Endothelial cell of umbilical vein (primary cell): ENCODE data around the gene SLC2A2. TPM values are rescaled to one million over a fixed set of nuclear protein-coding genes. Genes with fewer than 3 reads are reported as not detected.

Experiments used
- BruUV-seq: library from RNA; stranded (reverse); fragments of 400-500 nt; replicated peaks from 2 replicates; lab custom pipeline; 2021; lab: Mats Ljungman, UMichigan
- CTCF ChIA-PET: fragments of 300-600, 350-600 bp; sonication (Branson Sonifier 250); formaldehyde crosslinking; loops from one replicate; lab custom pipeline; 2021; ENCODE audit warnings: antibody characterized with exemption, inconsistent platforms; lab: Charles Lee
- POLR2A ChIA-PET: fragments of 300-600, 350-600 bp; sonication (Branson Sonifier 250); formaldehyde crosslinking; loops from one replicate; lab custom pipeline; 2021; ENCODE audit warnings: antibody characterized with exemption, inconsistent platforms; lab: Charles Lee
- DNase-seq: peaks from one replicate; pipeline ENCODE4 v3.0.0-alpha.2; 2011; ENCODE audit warnings: low read depth, low spot score
- FAIRE-seq: peaks from 2 replicates; lab custom pipeline; 2011; peaks lifted over from hg19 to GRCh38; lab: Jason Lieb, UNC
- H2AFZ ChIP-seq: 2 replicates; pipeline ENCODE4 v1.6.0; 2012; ENCODE audit warnings: low read depth, low read length, control low read depth, inconsistent platforms
- H3K27ac ChIP-seq: 2 replicates; pipeline ENCODE4 v1.5.1; 2011; ENCODE audit warnings: low read depth, mild to moderate bottlenecking, control low read depth, low read length, moderate library complexity; ENCODE audit not compliant: insufficient read depth
- H3K27me3 ChIP-seq, 2 experiments: 2 replicates each; pipeline versions ENCODE4 v1.6.0 to v1.6.1; 2011; ENCODE audit warnings: low read length in 2 of 2, mixed read lengths in 1 of 2; ENCODE audit not compliant: control insufficient read depth in 2 of 2, insufficient read depth in 2 of 2
- H3K36me3 ChIP-seq, 2 experiments: 2 replicates in 1 of 2; 3 replicates in 1 of 2; pipeline ENCODE4 v1.5.1; 2011; ENCODE audit warnings: low read length in 2 of 2, mild to moderate bottlenecking in 1 of 2, moderate library complexity in 1 of 2; ENCODE audit not compliant: control insufficient read depth in 2 of 2, insufficient read depth in 2 of 2; ENCODE audit errors: extremely low read depth in 1 of 2
- H3K4me1 ChIP-seq: 3 replicates; pipeline ENCODE4 v1.5.1; 2011; ENCODE audit warnings: mild to moderate bottlenecking, low read length; ENCODE audit not compliant: control insufficient read depth, insufficient read depth; ENCODE audit errors: extremely low read depth
- H3K4me2 ChIP-seq: 2 replicates; pipeline ENCODE4 v1.6.1; 2011; ENCODE audit warnings: low read length, control low read depth, mixed read lengths; ENCODE audit not compliant: insufficient read depth
- H3K4me3 ChIP-seq, 3 experiments: fragments of 200-600 bp in 1 of 3; sonication (generic), shearing (Covaris generic) in 1 of 3; replicated peaks in 1 of 3; 2 replicates each; pipeline ENCODE4 v1.5.1; 2011 to 2016; ENCODE audit warnings: control low read depth in 3 of 3, low read length in 3 of 3, mild to moderate bottlenecking in 2 of 3, inconsistent platforms in 1 of 3, low read depth in 1 of 3, moderate library complexity in 1 of 3; ENCODE audit not compliant: insufficient read depth in 1 of 3
- H3K79me2 ChIP-seq: 2 replicates; pipeline ENCODE4 v1.6.0; 2012; ENCODE audit warnings: low read length, inconsistent platforms; ENCODE audit not compliant: control insufficient read depth, insufficient read depth
- H3K9ac ChIP-seq: replicated peaks from 2 replicates; pipeline ENCODE3; 2011; ENCODE audit warnings: low read length, control low read depth; ENCODE audit not compliant: insufficient read depth; ENCODE audit errors: extremely low read depth
- H3K9me1 ChIP-seq: replicated peaks from 3 replicates; pipeline ENCODE4 v1.6.0; 2011; ENCODE audit warnings: mild to moderate bottlenecking, low read length; ENCODE audit not compliant: control insufficient read depth, insufficient read depth; ENCODE audit errors: extremely low read depth
- H3K9me3 ChIP-seq: replicated peaks from 2 replicates; pipeline ENCODE4 v1.5.1; 2012; ENCODE audit warnings: low read length, inconsistent platforms; ENCODE audit not compliant: control insufficient read depth, insufficient read depth
- H4K20me1 ChIP-seq: replicated peaks from 2 replicates; pipeline ENCODE3; 2011; ENCODE audit warnings: mild to moderate bottlenecking, low read length; ENCODE audit not compliant: control insufficient read depth, insufficient read depth; ENCODE audit errors: extremely low read depth
- CTCF ChIP-seq, 2 donors: IDR thresholded peaks; 1 replicate in 1 of 2; 2 replicates in 1 of 2; pipeline ENCODE4 v1.5.1; 2011; ENCODE audit warnings: low read length in 2 of 2, mild to moderate bottlenecking in 2 of 2, moderate library complexity in 2 of 2, control low read depth in 1 of 2, inconsistent platforms in 1 of 2, low read depth in 1 of 2; ENCODE audit not compliant: insufficient read depth in 1 of 2; ENCODE audit errors: extremely low read depth in 1 of 2
- EZH2 ChIP-seq: IDR thresholded peaks from 2 replicates; pipeline ENCODE4 v1.6.1; 2012; ENCODE audit warnings: borderline replicate concordance, low read depth, mild to moderate bottlenecking, moderate library complexity, low read length, inconsistent platforms; ENCODE audit not compliant: severe bottlenecking
- FOS ChIP-seq: IDR thresholded peaks from 2 replicates; pipeline ENCODE4 v1.6.1; 2011; ENCODE audit warnings: mild to moderate bottlenecking, low read length, moderate library complexity, borderline replicate concordance; ENCODE audit not compliant: insufficient read depth
- GATA2 ChIP-seq: IDR thresholded peaks from 2 replicates; pipeline ENCODE4 v1.7.0; 2011; ENCODE audit warnings: low read depth, mild to moderate bottlenecking, moderate library complexity, mixed read lengths, low read length; ENCODE audit not compliant: insufficient read length, insufficient read depth
- JUN ChIP-seq: IDR thresholded peaks from 2 replicates; pipeline ENCODE4 v1.6.1; 2011; ENCODE audit warnings: borderline replicate concordance, low read depth; ENCODE audit not compliant: insufficient read length, insufficient read depth
- MAX ChIP-seq: IDR thresholded peaks from 2 replicates; pipeline ENCODE4 v1.6.1; 2011; ENCODE audit not compliant: insufficient read depth, insufficient read length
- MYC ChIP-seq: IDR thresholded peaks from one replicate; pipeline ENCODE4 v1.6.1; 2011; ENCODE audit warnings: mild to moderate bottlenecking, low read depth, low read length
- POLR2A ChIP-seq: IDR thresholded peaks from 2 replicates; pipeline ENCODE4 v1.6.1; 2012; ENCODE audit warnings: low read depth, mild to moderate bottlenecking, control low read depth, low read length
- POLR2AphosphoS5 ChIP-seq: IDR thresholded peaks from 2 replicates; pipeline ENCODE4 v1.6.1; 2012; ENCODE audit warnings: low read depth, mild to moderate bottlenecking, control low read depth, low read length, moderate library complexity; ENCODE audit not compliant: insufficient read depth
- dilution Hi-C: fragments of 300-500 bp; cut with MboI; formaldehyde crosslinking; loops from one replicate; pipeline ENCODE4 v1.15.0; 2019; ENCODE audit warnings: low sequenced_read_pairs; ENCODE audit not compliant: extremely low pct_ligation_motif_present
- intact Hi-C: fragments of 100-400 bp; cut with micrococcal nuclease; formaldehyde crosslinking; loops from one replicate; pipeline ENCODE4 v1.10.0; 2022
- polyA plus RNA-seq, 4 experiments: library from polyadenylated mRNA; depleted of rRNA in 3 of 4; stranded (reverse) in 3 of 4; unstranded in 1 of 4; fragments of >200 nt; gene quantifications; 2 replicates each; pipeline versions ENCODE4 v1.2.1 to v1.2.3, GENCODE V29; 2011 to 2012; ENCODE audit warnings: missing spikeins in 1 of 4
- total RNA-seq: library from RNA; stranded (reverse); gene quantifications from 2 replicates; pipeline ENCODE4 v1.2.3, GENCODE V29; 2021

The SLC2A2 gene
- total and polyA plus RNA-seq, 2 donors (not counting 3 experiments of a cell fraction or from before 2014, with no cell fraction given) = not detected

GRCh38 chr3:170967126-170967525, 59.4 kb downstream of the SLC2A2 start:
- FAIRE-seq (no peak), DNase-seq (no peak)
- Histone ChIP-seq H3K4me1 (no peaks in the 10 kb centered on the region), H3K4me3 (no peak overlapping the region), H3K27ac (no peak overlapping the region), H2AFZ (no peak overlapping the region), H3K9ac (no peak overlapping the region), H3K9me1 (no peaks in the 10 kb centered on the region), H3K9me3 (no peaks in the 10 kb centered on the region), H3K27me3 (peaks cover 0 to 2% of the 10 kb centered on the region in 2 experiments), H3K79me2 (no peaks in the 10 kb centered on the region), H3K4me2 (no peak overlapping the region), H3K36me3 (no peaks in the 10 kb centered on the region), H4K20me1 (no peaks in the 10 kb centered on the region)
- intact Hi-C loops (loop anchor here (10.0 kb wide), 1 partner anchor 498 kb away; the partner anchor contains the start of gene TNIK), dilution Hi-C loops (no loop called here)
- ChIA-PET POLR2A (no interaction called here), CTCF (interaction anchor here (1.0 to 1.1 kb wide), 2 partner anchors 13 to 647 kb away, joined by 3 to 4 read pairs; no protein-coding TSS in a partner anchor)
- no TSS peak for BruUV-seq
- TF ChIP-seq CTCF (IDR thresholded peaks at IDR 0.05; ENCODE audit: extremely low read depth in 1 of 2, insufficient read depth in 1 of 2, low read depth in 1 of 2, low read length in 2 of 2) = no peak
- no peak for TF ChIP-seq POLR2A
- TF ChIP-seq FOS = no peak
- no peak for TF ChIP-seq POLR2AphosphoS5
- TF ChIP-seq MYC = no peak
- no peak for TF ChIP-seq EZH2
- no peak for TF ChIP-seq JUN
- no peak for TF ChIP-seq MAX
- no peak for TF ChIP-seq GATA2
